GM21390 (cell line): Measurements from ENCODE around the gene ZDHHC14.

Experiments used
- ATAC-seq: cut with Tn5 transposase; IDR thresholded peaks from one replicate; pipeline ENCODE4 v1.9.1; 2021; ENCODE audit not compliant: unreplicated experiment

Gene ZDHHC14

GRCh38 chr6:157726892-157727628 is 346.1 kb downstream of the ZDHHC14 start:
- ATAC-seq = no peak
